ENCODE results near the gene GATA5. TPM values are rescaled to one million over a fixed set of nuclear protein-coding genes. Genes with fewer than 3 reads are reported as not detected.

GATA5 gene
- total and polyA plus RNA-seq, 9 donors: 0.08 to 5.5 (median 0.92) TPM; not detected in 2

GRCh38 chr20:62504323-62504722, 28.5 kb upstream of the GATA5 start:
- no peaks in the 10 kb centered on the region for H3K36me3 ChIP-seq
- no peak overlapping the region for H3K4me3 ChIP-seq
- H3K27ac ChIP-seq: no peak overlapping the region
- no peak for DNase-seq
- no peaks in the 10 kb centered on the region for H3K4me1 ChIP-seq (ENCODE audit: insufficient read depth)
- 84 to 96% (median 94%) methylated on average over 4 of the region's 4 CpGs for WGBS, 3 donors
- TF ChIP-seq EP300 (IDR thresholded peaks at IDR 0.05) (no peak), CTCF (IDR thresholded peaks at IDR 0.05) (no peak), POLR2A (IDR thresholded peaks at IDR 0.05) (no peak)
- no peaks in the 10 kb centered on the region for H3K27me3 ChIP-seq
- intact Hi-C loops (cut with DNase I): loop anchor here (5.0 to 10.0 kb wide), 3 partner anchors 113 to 288 kb away; no protein-coding TSS in a partner anchor
- H3K9me3 ChIP-seq: no peaks in the 10 kb centered on the region

- Histone ChIP-seq H3K4me3 (no peak overlapping the region), H3K27ac (no peak overlapping the region), H3K36me3 (no peaks in the 10 kb centered on the region), H3K9me3 (no peaks in the 10 kb centered on the region), H3K27me3 (no peaks in the 10 kb centered on the region), H3K4me1 (ENCODE audit: insufficient read depth) (no peaks in the 10 kb centered on the region)
- no peak for TF ChIP-seq EP300 (IDR thresholded peaks at IDR 0.05)
- TF ChIP-seq CTCF (IDR thresholded peaks at IDR 0.05): no peak
- no peak for TF ChIP-seq POLR2A (IDR thresholded peaks at IDR 0.05)
- no peak for DNase-seq
- intact Hi-C loops (cut with DNase I): loop anchor here (5.0 to 10.0 kb wide), 3 partner anchors 114 to 289 kb away; no protein-coding TSS in a partner anchor
- WGBS, 3 donors: 31 to 44% (median 40%) methylated on average over 11 to 18 of the region's 18 CpGs
Observed at GRCh38 chr20:62503401-62504178, 27.8 kb upstream of the GATA5 start.

GRCh38 chr20:62502496-62503095, 26.8 kb upstream of the GATA5 start:
- Histone ChIP-seq H3K4me1 (ENCODE audit: insufficient read depth) (no peaks in the 10 kb centered on the region), H3K36me3 (no peaks in the 10 kb centered on the region), H3K4me3 (no peak overlapping the region), H3K27ac (no peak overlapping the region), H3K27me3 (no peaks in the 10 kb centered on the region), H3K9me3 (no peaks in the 10 kb centered on the region)
- no peak for DNase-seq
- 68 to 81% (median 70%) methylated on average over 16 of the region's 16 CpGs for WGBS, 3 donors
- TF ChIP-seq EP300 (IDR thresholded peaks at IDR 0.05): no peak
- no peak for TF ChIP-seq CTCF (IDR thresholded peaks at IDR 0.05)
- no peak for TF ChIP-seq POLR2A (IDR thresholded peaks at IDR 0.05)
- intact Hi-C loops (cut with DNase I): loop anchor here (5.0 to 10.0 kb wide), 3 partner anchors 115 to 290 kb away; no protein-coding TSS in a partner anchor

- Histone ChIP-seq H3K27ac (no peak overlapping the region), H3K4me3 (no peak overlapping the region), H3K27me3 (no peaks in the 10 kb centered on the region), H3K9me3 (no peaks in the 10 kb centered on the region), H3K36me3 (no peaks in the 10 kb centered on the region), H3K4me1 (ENCODE audit: insufficient read depth) (no peaks in the 10 kb centered on the region)
- intact Hi-C loops (cut with DNase I): loop anchor here (2.0 to 10.0 kb wide), 4 partner anchors 115 to 290 kb away; no protein-coding TSS in a partner anchor
- WGBS, 3 donors: 79 to 88% (median 83%) methylated on average over 13 of the region's 13 CpGs
- no peak for TF ChIP-seq EP300 (IDR thresholded peaks at IDR 0.05)
- no peak for TF ChIP-seq POLR2A (IDR thresholded peaks at IDR 0.05)
- TF ChIP-seq CTCF (IDR thresholded peaks at IDR 0.05): no peak
- no peak for DNase-seq
Observed at GRCh38 chr20:62501801-62502495, 26.2 kb upstream of the GATA5 start.

All from ovary (tissue), 9 donors.